GM12872 (cell line): ENCODE results near the gene HLF.

Experiments
- CTCF ChIP-seq: IDR thresholded peaks from 3 replicates; pipeline ENCODE4 v1.5.1; 2011; ENCODE audit warnings: low read depth, mild to moderate bottlenecking, low read length, moderate library complexity; ENCODE audit not compliant: insufficient read depth

HLF gene

GRCh38 chr17:55265311-55266021 is 706 bp downstream of the HLF start:
- no peak for TF ChIP-seq CTCF

- TF ChIP-seq CTCF = no peak
These were observed 1.5 kb downstream of the HLF start for GRCh38 chr17:55266051-55266957.

- no peak for TF ChIP-seq CTCF
These were observed 2.4 kb downstream of the HLF start for GRCh38 chr17:55266958-55267688.

- no peak for TF ChIP-seq CTCF
These were observed 3.3 kb downstream of the HLF start for GRCh38 chr17:55267777-55268648.

GRCh38 chr17:55268649-55269480 is 4.1 kb downstream of the HLF start:
- TF ChIP-seq CTCF = no peak

- no peak for TF ChIP-seq CTCF
These were observed 5.1 kb downstream of the HLF start for GRCh38 chr17:55269894-55270293.
